Activated CD4-positive, alpha-beta T cell treated with anti-CD3 and anti-CD28 coated beads for 4 hours (primary cell): ENCODE measurements around the gene ACOT11.

Experiments
- DNase-seq, 2 donors: peaks; one replicate each; pipeline ENCODE4 v3.0.0-alpha.2; 2020

ACOT11 gene

DNA sequence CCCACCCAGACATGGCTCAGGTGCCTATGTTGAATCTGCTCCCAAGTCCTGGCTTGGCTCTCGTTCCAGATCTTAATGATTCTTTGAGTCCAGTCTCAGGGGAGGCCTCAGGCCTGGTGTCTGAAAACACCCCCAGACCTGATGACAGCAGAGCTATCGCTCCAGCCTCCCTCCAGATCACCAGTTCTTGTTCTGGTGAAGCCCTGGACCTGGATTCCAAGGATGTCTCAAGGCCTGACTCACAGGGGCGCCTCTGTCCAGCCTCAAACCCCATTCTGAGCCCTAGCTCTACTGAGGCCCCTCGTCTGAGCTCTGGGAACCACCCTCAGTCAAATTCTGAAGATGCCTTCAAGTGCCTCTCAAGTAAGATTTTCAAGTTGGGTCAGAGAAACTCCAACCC lies 105.0 kb downstream of the ACOT11 start:
- DNase-seq: no peak

- DNase-seq: no peak
These were observed 110.3 kb downstream of the ACOT11 start for GRCh38 chr1:54658164-54658913.
